Endothelial cell of umbilical vein (primary cell): ENCODE data around the gene TRMT11. TPM values are rescaled to one million over a fixed set of nuclear protein-coding genes. Genes with fewer than 3 reads are reported as not detected.

ENCODE experiments used
- BruUV-seq: library from RNA; stranded (reverse); fragments of 400-500 nt; replicated peaks from 2 replicates; lab custom pipeline; 2021; lab: Mats Ljungman, UMichigan
- CTCF ChIA-PET: fragments of 300-600, 350-600 bp; sonication (Branson Sonifier 250); formaldehyde crosslinking; loops from one replicate; lab custom pipeline; 2021; ENCODE audit warnings: antibody characterized with exemption, inconsistent platforms; lab: Charles Lee
- POLR2A ChIA-PET: fragments of 300-600, 350-600 bp; sonication (Branson Sonifier 250); formaldehyde crosslinking; loops from one replicate; lab custom pipeline; 2021; ENCODE audit warnings: antibody characterized with exemption, inconsistent platforms; lab: Charles Lee
- DNase-seq: peaks from one replicate; pipeline ENCODE4 v3.0.0-alpha.2; 2011; ENCODE audit warnings: low read depth, low spot score
- FAIRE-seq: peaks from 2 replicates; lab custom pipeline; 2011; peaks lifted over from hg19 to GRCh38; lab: Jason Lieb, UNC
- H2AFZ ChIP-seq: 2 replicates; pipeline ENCODE4 v1.6.0; 2012; ENCODE audit warnings: low read depth, low read length, control low read depth, inconsistent platforms
- H3K27ac ChIP-seq: 2 replicates; pipeline ENCODE4 v1.5.1; 2011; ENCODE audit warnings: low read depth, mild to moderate bottlenecking, control low read depth, low read length, moderate library complexity; ENCODE audit not compliant: insufficient read depth
- H3K27me3 ChIP-seq, 2 experiments: 2 replicates each; pipeline versions ENCODE4 v1.6.0 to v1.6.1; 2011; ENCODE audit warnings: low read length in 2 of 2, mixed read lengths in 1 of 2; ENCODE audit not compliant: control insufficient read depth in 2 of 2, insufficient read depth in 2 of 2
- H3K36me3 ChIP-seq, 2 experiments: 2 replicates in 1 of 2; 3 replicates in 1 of 2; pipeline ENCODE4 v1.5.1; 2011; ENCODE audit warnings: low read length in 2 of 2, mild to moderate bottlenecking in 1 of 2, moderate library complexity in 1 of 2; ENCODE audit not compliant: control insufficient read depth in 2 of 2, insufficient read depth in 2 of 2; ENCODE audit errors: extremely low read depth in 1 of 2
- H3K4me1 ChIP-seq: 3 replicates; pipeline ENCODE4 v1.5.1; 2011; ENCODE audit warnings: mild to moderate bottlenecking, low read length; ENCODE audit not compliant: control insufficient read depth, insufficient read depth; ENCODE audit errors: extremely low read depth
- H3K4me2 ChIP-seq: 2 replicates; pipeline ENCODE4 v1.6.1; 2011; ENCODE audit warnings: low read length, control low read depth, mixed read lengths; ENCODE audit not compliant: insufficient read depth
- H3K4me3 ChIP-seq, 3 experiments: fragments of 200-600 bp in 1 of 3; sonication (generic), shearing (Covaris generic) in 1 of 3; replicated peaks in 1 of 3; 2 replicates each; pipeline ENCODE4 v1.5.1; 2011 to 2016; ENCODE audit warnings: control low read depth in 3 of 3, low read length in 3 of 3, mild to moderate bottlenecking in 2 of 3, inconsistent platforms in 1 of 3, low read depth in 1 of 3, moderate library complexity in 1 of 3; ENCODE audit not compliant: insufficient read depth in 1 of 3
- H3K79me2 ChIP-seq: 2 replicates; pipeline ENCODE4 v1.6.0; 2012; ENCODE audit warnings: low read length, inconsistent platforms; ENCODE audit not compliant: control insufficient read depth, insufficient read depth
- H3K9ac ChIP-seq: replicated peaks from 2 replicates; pipeline ENCODE3; 2011; ENCODE audit warnings: low read length, control low read depth; ENCODE audit not compliant: insufficient read depth; ENCODE audit errors: extremely low read depth
- H3K9me1 ChIP-seq: replicated peaks from 3 replicates; pipeline ENCODE4 v1.6.0; 2011; ENCODE audit warnings: mild to moderate bottlenecking, low read length; ENCODE audit not compliant: control insufficient read depth, insufficient read depth; ENCODE audit errors: extremely low read depth
- H3K9me3 ChIP-seq: replicated peaks from 2 replicates; pipeline ENCODE4 v1.5.1; 2012; ENCODE audit warnings: low read length, inconsistent platforms; ENCODE audit not compliant: control insufficient read depth, insufficient read depth
- H4K20me1 ChIP-seq: replicated peaks from 2 replicates; pipeline ENCODE3; 2011; ENCODE audit warnings: mild to moderate bottlenecking, low read length; ENCODE audit not compliant: control insufficient read depth, insufficient read depth; ENCODE audit errors: extremely low read depth
- EZH2 ChIP-seq: IDR thresholded peaks from 2 replicates; pipeline ENCODE4 v1.6.1; 2012; ENCODE audit warnings: borderline replicate concordance, low read depth, mild to moderate bottlenecking, moderate library complexity, low read length, inconsistent platforms; ENCODE audit not compliant: severe bottlenecking
- FOS ChIP-seq: IDR thresholded peaks from 2 replicates; pipeline ENCODE4 v1.6.1; 2011; ENCODE audit warnings: mild to moderate bottlenecking, low read length, moderate library complexity, borderline replicate concordance; ENCODE audit not compliant: insufficient read depth
- GATA2 ChIP-seq: IDR thresholded peaks from 2 replicates; pipeline ENCODE4 v1.7.0; 2011; ENCODE audit warnings: low read depth, mild to moderate bottlenecking, moderate library complexity, mixed read lengths, low read length; ENCODE audit not compliant: insufficient read length, insufficient read depth
- JUN ChIP-seq: IDR thresholded peaks from 2 replicates; pipeline ENCODE4 v1.6.1; 2011; ENCODE audit warnings: borderline replicate concordance, low read depth; ENCODE audit not compliant: insufficient read length, insufficient read depth
- MYC ChIP-seq: IDR thresholded peaks from one replicate; pipeline ENCODE4 v1.6.1; 2011; ENCODE audit warnings: mild to moderate bottlenecking, low read depth, low read length
- POLR2A ChIP-seq: IDR thresholded peaks from 2 replicates; pipeline ENCODE4 v1.6.1; 2012; ENCODE audit warnings: low read depth, mild to moderate bottlenecking, control low read depth, low read length
- POLR2AphosphoS5 ChIP-seq: IDR thresholded peaks from 2 replicates; pipeline ENCODE4 v1.6.1; 2012; ENCODE audit warnings: low read depth, mild to moderate bottlenecking, control low read depth, low read length, moderate library complexity; ENCODE audit not compliant: insufficient read depth
- dilution Hi-C: fragments of 300-500 bp; cut with MboI; formaldehyde crosslinking; loops from one replicate; pipeline ENCODE4 v1.15.0; 2019; ENCODE audit warnings: low sequenced_read_pairs; ENCODE audit not compliant: extremely low pct_ligation_motif_present
- intact Hi-C: fragments of 100-400 bp; cut with micrococcal nuclease; formaldehyde crosslinking; loops from one replicate; pipeline ENCODE4 v1.10.0; 2022
- polyA plus RNA-seq, 4 experiments: library from polyadenylated mRNA; depleted of rRNA in 3 of 4; stranded (reverse) in 3 of 4; unstranded in 1 of 4; fragments of >200 nt; gene quantifications; 2 replicates each; pipeline versions ENCODE4 v1.2.1 to v1.2.3, GENCODE V29; 2011 to 2012; ENCODE audit warnings: missing spikeins in 1 of 4
- total RNA-seq: library from RNA; stranded (reverse); gene quantifications from 2 replicates; pipeline ENCODE4 v1.2.3, GENCODE V29; 2021
- TF ChIP-seq, protein P1 (sequence below), 2 donors: IDR thresholded peaks; 1 replicate in 1 of 2; 2 replicates in 1 of 2; pipeline ENCODE4 v1.5.1; 2011; ENCODE audit warnings: low read length in 2 of 2, mild to moderate bottlenecking in 2 of 2, moderate library complexity in 2 of 2, control low read depth in 1 of 2, inconsistent platforms in 1 of 2, low read depth in 1 of 2; ENCODE audit not compliant: insufficient read depth in 1 of 2; ENCODE audit errors: extremely low read depth in 1 of 2
- TF ChIP-seq, protein P2 (sequence below): IDR thresholded peaks from 2 replicates; pipeline ENCODE4 v1.6.1; 2011; ENCODE audit not compliant: insufficient read depth, insufficient read length

Gene TRMT11
- total and polyA plus RNA-seq, 2 donors (not counting 3 experiments of a cell fraction or from before 2014, with no cell fraction given): 5.1 to 10.7 TPM

DNA sequence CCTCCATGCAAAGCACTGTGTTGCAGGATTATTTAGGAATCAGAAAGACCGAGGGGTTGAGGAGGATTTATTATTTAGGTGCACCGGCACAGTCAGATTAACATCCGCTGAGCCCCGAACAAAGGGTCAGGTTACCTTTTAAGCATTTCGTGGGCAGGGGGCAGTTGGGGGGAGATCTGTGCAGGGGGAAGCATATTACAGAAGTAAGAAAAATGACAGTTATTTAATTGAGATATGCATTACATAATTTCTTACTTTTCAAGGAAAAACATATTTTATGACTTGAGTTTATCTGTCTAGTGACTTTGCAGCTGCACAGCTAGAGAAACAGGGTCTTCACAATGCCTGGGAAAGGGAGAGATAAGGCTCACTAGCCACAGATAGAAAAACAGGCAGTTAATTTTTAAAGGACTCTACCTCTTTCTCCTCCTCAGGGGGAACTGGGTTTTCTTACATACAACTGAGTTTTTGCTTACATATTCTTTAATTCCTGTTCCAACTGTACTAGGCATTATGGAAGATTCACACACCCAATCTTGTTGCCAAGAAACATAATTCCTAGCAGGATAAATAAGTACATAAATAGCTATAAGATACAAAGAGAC lies 31.5 kb upstream of the TRMT11 start:
- no TSS peak for BruUV-seq
- POLR2A ChIA-PET: no interaction called here
- H3K27me3 ChIP-seq: no peaks in the 10 kb centered on the region

More for the DNA sequence above, 31.5 kb upstream of the TRMT11 start:
- Histone ChIP-seq H3K79me2 (no peaks in the 10 kb centered on the region), H3K4me2 (no peak overlapping the region), H3K36me3 (no peaks in the 10 kb centered on the region), H3K4me3 (no peak overlapping the region), H3K27ac (no peak overlapping the region), H3K9ac (no peak overlapping the region), H4K20me1 (no peaks in the 10 kb centered on the region), H3K4me1 (peaks cover 15% of the 10 kb centered on the region), H2AFZ (no peak overlapping the region), H3K9me3 (no peaks in the 10 kb centered on the region), H3K9me1 (no peaks in the 10 kb centered on the region)
- intact Hi-C loops: loop anchor here (5.0 kb wide), 2 partner anchors 98 to 643 kb away; no protein-coding TSS in a partner anchor
- no peak for TF ChIP-seq EZH2
- TF ChIP-seq JUN: no peak
- TF ChIP-seq MYC: no peak
- no peak for TF ChIP-seq POLR2A
- no peak for TF ChIP-seq GATA2
- TF ChIP-seq, protein P1, sequence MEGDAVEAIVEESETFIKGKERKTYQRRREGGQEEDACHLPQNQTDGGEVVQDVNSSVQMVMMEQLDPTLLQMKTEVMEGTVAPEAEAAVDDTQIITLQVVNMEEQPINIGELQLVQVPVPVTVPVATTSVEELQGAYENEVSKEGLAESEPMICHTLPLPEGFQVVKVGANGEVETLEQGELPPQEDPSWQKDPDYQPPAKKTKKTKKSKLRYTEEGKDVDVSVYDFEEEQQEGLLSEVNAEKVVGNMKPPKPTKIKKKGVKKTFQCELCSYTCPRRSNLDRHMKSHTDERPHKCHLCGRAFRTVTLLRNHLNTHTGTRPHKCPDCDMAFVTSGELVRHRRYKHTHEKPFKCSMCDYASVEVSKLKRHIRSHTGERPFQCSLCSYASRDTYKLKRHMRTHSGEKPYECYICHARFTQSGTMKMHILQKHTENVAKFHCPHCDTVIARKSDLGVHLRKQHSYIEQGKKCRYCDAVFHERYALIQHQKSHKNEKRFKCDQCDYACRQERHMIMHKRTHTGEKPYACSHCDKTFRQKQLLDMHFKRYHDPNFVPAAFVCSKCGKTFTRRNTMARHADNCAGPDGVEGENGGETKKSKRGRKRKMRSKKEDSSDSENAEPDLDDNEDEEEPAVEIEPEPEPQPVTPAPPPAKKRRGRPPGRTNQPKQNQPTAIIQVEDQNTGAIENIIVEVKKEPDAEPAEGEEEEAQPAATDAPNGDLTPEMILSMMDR (IDR thresholded peaks at IDR 0.05; ENCODE audit: extremely low read depth in 1 of 2, insufficient read depth in 1 of 2, low read depth in 1 of 2, low read length in 2 of 2): no peak
- TF ChIP-seq, protein P2, sequence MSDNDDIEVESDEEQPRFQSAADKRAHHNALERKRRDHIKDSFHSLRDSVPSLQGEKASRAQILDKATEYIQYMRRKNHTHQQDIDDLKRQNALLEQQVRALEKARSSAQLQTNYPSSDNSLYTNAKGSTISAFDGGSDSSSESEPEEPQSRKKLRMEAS: no peak
- no peak for TF ChIP-seq FOS
- TF ChIP-seq POLR2AphosphoS5: no peak
- FAIRE-seq (no peak), DNase-seq (no peak)
- CTCF ChIA-PET: interaction anchor here (1.6 to 8.4 kb wide), 4 partner anchors 11 to 174 kb away, joined by 4 to 138 read pairs (median 80); partner anchors contain the start of gene NCOA7
- dilution Hi-C loops: no loop called here
